ENCODE measurements around the gene AAK1. TPM values are rescaled to one million over a fixed set of nuclear protein-coding genes. Genes with fewer than 3 reads are reported as not detected.

Gene AAK1
- polyA plus RNA-seq, 1 donor (not counting 4 experiments of a cell fraction or from before 2014, with no cell fraction given) = 12.3 TPM

Small RNA genes lying within 50 kb of the gene (small RNA-seq; reads per million reads assigned to genes)
- 0 reads per million in 3 experiments for gene RN7SL604P (ENCODE audit: insufficient read length in 3 of 3, low read depth in 3 of 3, low replicate concordance in 1 of 3)
- 0 reads per million in 3 experiments for gene SNORA36C (ENCODE audit: insufficient read length in 3 of 3, low read depth in 3 of 3, low replicate concordance in 1 of 3)

Other genes with a start within 250 kb of the AAK1 start
- 28.0 to 53.7 TPM (median 30.1 TPM) in 3 replicates for gene NFU1, start 206.3 kb downstream of the AAK1 start, polyA plus RNA-seq
- 143 to 268 TPM (median 209 TPM) in 3 replicates for gene ANXA4, start 98.4 kb upstream of the AAK1 start, polyA plus RNA-seq
- 3.9 to 7.5 TPM (median 4.1 TPM) in 3 replicates for gene GMCL1, start 185.9 kb upstream of the AAK1 start, polyA plus RNA-seq

Data from keratinocyte (primary cell).